ENCODE results near the gene ODC1.

- TF ChIP-seq POLR2A (IDR thresholded peaks at IDR 0.05; ENCODE audit: low read depth) = no peak
- no peak for TF ChIP-seq POLR2AphosphoS5 (IDR thresholded peaks at IDR 0.05)
- no peak for TF ChIP-seq CTCF (IDR thresholded peaks at IDR 0.05)
- no peak for TF ChIP-seq EP300 (IDR thresholded peaks at IDR 0.05)
These were observed 12.3 kb upstream of the ODC1 start for GRCh38 chr2:10460366-10460796.

Measured in esophagus muscularis mucosa (tissue), 4 donors.